ENCODE results near the gene CLDN7. TPM values are rescaled to one million over a fixed set of nuclear protein-coding genes. Genes with fewer than 3 reads are reported as not detected.

CLDN7 gene
- total RNA-seq, 1 donor from 2014 or later: 1.8 TPM

DNA sequence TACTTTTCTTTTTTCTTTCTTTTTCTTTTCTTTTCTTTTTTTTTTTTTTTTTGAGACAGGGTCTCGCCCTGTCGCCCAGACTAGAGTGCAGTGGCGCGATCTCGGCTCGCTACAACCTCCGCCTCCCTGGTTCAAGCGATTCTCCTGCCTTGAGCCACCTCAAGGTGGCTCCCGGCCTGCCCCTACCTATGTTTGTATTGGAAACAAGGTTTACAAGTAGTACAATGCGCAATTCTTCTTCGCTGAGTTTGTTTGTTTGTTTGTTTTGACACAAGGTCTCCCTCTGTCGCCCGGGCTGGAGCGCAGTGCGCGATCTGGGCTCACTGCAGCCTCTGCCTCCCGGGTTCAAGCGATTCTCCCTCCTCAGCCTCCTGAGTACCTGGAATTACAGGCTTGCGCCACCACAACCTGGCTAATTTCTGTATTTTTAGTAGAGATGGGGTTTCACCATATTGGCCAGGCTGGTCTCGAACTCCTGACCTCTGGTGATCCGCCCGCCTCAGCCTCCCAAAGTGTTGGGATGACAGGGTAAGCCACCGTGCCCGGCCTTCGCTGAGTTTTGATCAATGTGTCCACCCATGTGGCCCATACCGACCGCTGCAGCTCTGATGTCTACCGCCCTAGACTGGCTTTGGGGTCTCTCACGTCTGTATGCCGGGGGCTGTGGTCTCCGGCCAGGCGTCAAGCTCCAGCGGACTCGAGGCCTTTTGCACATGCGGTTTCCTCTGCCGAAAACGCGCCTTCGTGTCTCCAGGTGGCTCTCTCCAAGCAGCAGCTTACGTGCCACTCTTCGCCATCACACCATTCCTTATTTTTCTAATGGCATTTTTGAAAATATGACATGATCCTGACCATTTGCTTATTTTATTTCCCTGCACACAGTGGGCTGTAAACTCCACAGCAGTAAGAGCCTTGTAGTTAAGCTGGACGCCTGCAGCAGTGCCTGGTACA lies 33.2 kb upstream of the CLDN7 start:
- ATAC-seq (ENCODE audit: low read depth): no peak
- TF ChIP-seq, protein P1, sequence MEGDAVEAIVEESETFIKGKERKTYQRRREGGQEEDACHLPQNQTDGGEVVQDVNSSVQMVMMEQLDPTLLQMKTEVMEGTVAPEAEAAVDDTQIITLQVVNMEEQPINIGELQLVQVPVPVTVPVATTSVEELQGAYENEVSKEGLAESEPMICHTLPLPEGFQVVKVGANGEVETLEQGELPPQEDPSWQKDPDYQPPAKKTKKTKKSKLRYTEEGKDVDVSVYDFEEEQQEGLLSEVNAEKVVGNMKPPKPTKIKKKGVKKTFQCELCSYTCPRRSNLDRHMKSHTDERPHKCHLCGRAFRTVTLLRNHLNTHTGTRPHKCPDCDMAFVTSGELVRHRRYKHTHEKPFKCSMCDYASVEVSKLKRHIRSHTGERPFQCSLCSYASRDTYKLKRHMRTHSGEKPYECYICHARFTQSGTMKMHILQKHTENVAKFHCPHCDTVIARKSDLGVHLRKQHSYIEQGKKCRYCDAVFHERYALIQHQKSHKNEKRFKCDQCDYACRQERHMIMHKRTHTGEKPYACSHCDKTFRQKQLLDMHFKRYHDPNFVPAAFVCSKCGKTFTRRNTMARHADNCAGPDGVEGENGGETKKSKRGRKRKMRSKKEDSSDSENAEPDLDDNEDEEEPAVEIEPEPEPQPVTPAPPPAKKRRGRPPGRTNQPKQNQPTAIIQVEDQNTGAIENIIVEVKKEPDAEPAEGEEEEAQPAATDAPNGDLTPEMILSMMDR (IDR thresholded peaks at IDR 0.05): no peak

DNA sequence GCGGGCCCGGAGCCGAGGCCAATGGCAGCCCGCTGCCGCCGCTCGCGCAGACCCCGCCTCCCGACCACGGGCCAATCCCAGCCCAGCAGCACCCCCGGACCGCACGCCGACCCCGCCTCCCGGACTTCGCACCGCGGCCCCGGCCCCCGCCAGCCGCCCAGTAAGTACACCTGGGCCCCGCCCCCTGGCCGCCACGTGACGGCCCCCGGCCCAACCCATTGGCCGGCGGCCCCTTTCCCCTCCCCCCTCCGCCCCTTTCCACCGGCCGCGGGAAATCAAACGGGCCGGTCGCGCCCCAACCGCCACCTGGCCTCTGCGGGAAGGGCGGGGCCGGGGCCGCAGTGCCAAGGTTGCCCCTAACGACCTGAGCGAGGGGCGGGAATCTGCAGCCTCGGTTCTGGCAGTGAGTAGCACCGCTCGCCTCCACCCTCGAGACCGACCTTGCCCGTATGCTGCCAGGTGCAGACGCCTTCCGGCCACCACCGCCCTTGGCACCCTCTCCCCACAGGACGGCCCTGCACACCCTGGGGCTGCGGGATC lies 32.4 kb upstream of the CLDN7 start, which contains the start of gene YBX2:
YBX2 (minus strand) TSS at position 26 of the 540 bp plus-strand sequence. CDS start 139 bp downstream, outside the sequence.
- intact Hi-C loops (cut with micrococcal nuclease): loop anchor here (5.0 kb wide), 1 partner anchor 32 kb away; the partner anchor contains the start of gene CLDN7
- Mint-ChIP-seq H3K27me3 (peaks cover 25% of the 10 kb centered on the region), H3K4me3 (peak within 1 kb of the TSS; percentile 70), H3K36me3 (ENCODE audit: low read depth) (no peaks in the 10 kb centered on the region), H3K27ac (no peak within 1 kb of the TSS), H3K9me3 (no peaks in the 10 kb centered on the region), H3K4me1 (peaks cover 24% of the 10 kb centered on the region)
- CTCF ChIA-PET: no interaction called here
- TF ChIP-seq, protein P1 (IDR thresholded peaks at IDR 0.05): no peak
- POLR2A ChIA-PET: no interaction called here
- DNase-seq (peak; percentile 64), ATAC-seq (ENCODE audit: low read depth) (peak; percentile 76)

More for the DNA sequence above, 33.2 kb upstream of the CLDN7 start:
- no peak overlapping the region for H3K27ac Mint-ChIP-seq
- H3K9me3 Mint-ChIP-seq: no peaks in the 10 kb centered on the region
- ChIA-PET CTCF (interaction anchor here (0.6 to 3.5 kb wide), 21 partner anchors 8 to 294 kb away, joined by 3 to 38 read pairs (median 6); partner anchors contain the start of genes ACADVL, ACAP1, DLG4 and GPS2), POLR2A (interaction anchor here (1.0 to 2.2 kb wide), 11 partner anchors 10 to 392 kb away, joined by 3 to 14 read pairs (median 5); partner anchors contain the start of genes ACAP1, EIF5A, SLC16A13 and SLC2A4)
- intact Hi-C loops (cut with micrococcal nuclease): loop anchor here (1.0 to 5.0 kb wide), 5 partner anchors 15 to 249 kb away; partner anchors contain the start of gene CLDN7
- H3K27me3 Mint-ChIP-seq: peaks cover 20% of the 10 kb centered on the region
- H3K4me1 Mint-ChIP-seq: peaks cover 24% of the 10 kb centered on the region
- no peak for DNase-seq
- H3K36me3 Mint-ChIP-seq (ENCODE audit: low read depth): no peaks in the 10 kb centered on the region
- peak overlapping the region; percentile 70 for H3K4me3 Mint-ChIP-seq

DNA sequence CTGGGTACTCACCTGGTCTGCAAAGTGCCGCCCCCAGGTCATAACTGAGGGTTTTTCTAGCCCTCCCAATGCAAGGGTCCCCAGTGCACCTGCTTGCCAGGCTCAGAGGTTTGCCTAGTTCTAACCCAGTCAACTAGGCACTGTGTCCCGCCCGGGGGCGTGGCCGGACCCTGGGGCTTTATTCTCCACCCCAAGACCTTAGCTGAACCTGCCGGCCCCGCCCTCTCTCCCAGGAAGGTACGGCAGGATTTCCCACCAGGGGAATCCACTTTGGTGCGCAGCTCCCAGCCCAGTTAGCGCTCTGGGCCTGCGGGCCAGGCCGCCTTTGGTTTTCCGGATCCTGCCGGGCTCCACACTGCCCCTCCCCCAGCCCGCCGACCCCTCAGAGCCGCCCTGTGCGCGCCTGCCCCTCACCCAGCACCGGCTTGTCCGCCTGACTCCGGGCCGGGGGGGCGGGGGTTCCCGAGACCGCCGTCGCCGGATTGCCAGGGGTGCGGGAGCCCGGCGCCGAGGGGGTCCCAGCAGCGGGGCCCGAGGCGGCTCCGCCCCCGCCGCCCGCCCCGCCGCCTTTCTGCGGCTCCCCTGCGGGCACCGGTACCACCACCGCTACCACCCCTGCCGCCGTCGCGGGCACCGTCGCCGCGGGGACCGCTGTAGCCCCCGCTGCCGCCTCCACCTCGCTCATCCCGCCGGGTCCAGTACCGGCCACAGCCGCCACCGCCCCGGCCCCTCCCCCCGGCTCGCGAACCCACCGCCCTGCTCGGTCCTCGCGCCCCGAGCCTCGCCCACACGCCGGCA lies 31.7 kb upstream of the CLDN7 start:
- ChIA-PET POLR2A (interaction anchor here (1.0 to 1.4 kb wide), 3 partner anchors 20 to 36 kb away, joined by 3 to 4 read pairs (median 4); partner anchors contain the start of gene NEURL4), CTCF (no interaction called here)
- peaks cover 25% of the 10 kb centered on the region for H3K27me3 Mint-ChIP-seq
- H3K4me1 Mint-ChIP-seq: peaks cover 24% of the 10 kb centered on the region
- intact Hi-C loops (cut with micrococcal nuclease): no loop called here
- H3K27ac Mint-ChIP-seq: no peak overlapping the region
- H3K9me3 Mint-ChIP-seq: no peaks in the 10 kb centered on the region
- TF ChIP-seq, protein P1 (IDR thresholded peaks at IDR 0.05): no peak
- H3K36me3 Mint-ChIP-seq (ENCODE audit: low read depth): no peaks in the 10 kb centered on the region
- peak overlapping the region; percentile 57 for H3K4me3 Mint-ChIP-seq
- no peak for ATAC-seq (ENCODE audit: low read depth)
- DNase-seq: no peak

DNA sequence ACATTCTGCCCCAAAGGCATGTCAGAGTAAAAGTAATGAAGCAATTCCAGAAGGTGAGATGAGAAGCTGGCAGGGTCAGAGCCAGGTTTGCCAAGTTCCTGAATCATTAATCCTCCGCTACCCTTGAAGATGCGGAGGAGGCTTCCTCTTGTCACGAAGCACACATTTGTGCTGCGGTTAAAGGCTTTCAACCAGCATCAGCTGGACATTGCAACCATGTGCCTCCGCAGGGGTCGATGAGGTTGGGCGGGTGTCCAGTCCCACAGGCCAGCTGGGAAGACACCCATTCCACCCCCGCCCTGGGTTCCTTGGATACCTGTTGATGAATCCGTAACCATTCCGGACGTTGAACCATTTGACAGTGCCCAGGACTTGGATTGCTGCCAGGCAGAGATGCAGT lies 30.9 kb upstream of the CLDN7 start:
- no peak overlapping the region for H3K27ac Mint-ChIP-seq
- H3K36me3 Mint-ChIP-seq (ENCODE audit: low read depth): no peaks in the 10 kb centered on the region
- no peaks in the 10 kb centered on the region for H3K9me3 Mint-ChIP-seq
- H3K4me1 Mint-ChIP-seq: peaks cover 24% of the 10 kb centered on the region
- no peak overlapping the region for H3K4me3 Mint-ChIP-seq
- DNase-seq (no peak), ATAC-seq (ENCODE audit: low read depth) (no peak)
- ChIA-PET POLR2A (interaction anchor here (1.0 to 1.4 kb wide), 3 partner anchors 21 to 36 kb away, joined by 3 to 4 read pairs (median 4); partner anchors contain the start of gene NEURL4), CTCF (interaction anchor here (1.0 kb wide), 1 partner anchor 12 kb away, joined by 3 read pairs; the partner anchor contains the start of gene SLC2A4)
- peaks cover 28% of the 10 kb centered on the region for H3K27me3 Mint-ChIP-seq
- TF ChIP-seq, protein P1 (IDR thresholded peaks at IDR 0.05): no peak
- intact Hi-C loops (cut with micrococcal nuclease): no loop called here

Data from activated B cell treated with CpG ODN at 0.5 μM for 24 hours (primary cell).